HG03159 (cell line): Measurements from ENCODE around the gene KCNMA1.

ENCODE experiments used
- ATAC-seq: cut with Tn5 transposase; IDR thresholded peaks from one replicate; pipeline ENCODE4 v1.9.1; 2021; ENCODE audit warnings: mild to moderate bottlenecking, moderate library complexity; ENCODE audit not compliant: unreplicated experiment

The KCNMA1 gene

DNA sequence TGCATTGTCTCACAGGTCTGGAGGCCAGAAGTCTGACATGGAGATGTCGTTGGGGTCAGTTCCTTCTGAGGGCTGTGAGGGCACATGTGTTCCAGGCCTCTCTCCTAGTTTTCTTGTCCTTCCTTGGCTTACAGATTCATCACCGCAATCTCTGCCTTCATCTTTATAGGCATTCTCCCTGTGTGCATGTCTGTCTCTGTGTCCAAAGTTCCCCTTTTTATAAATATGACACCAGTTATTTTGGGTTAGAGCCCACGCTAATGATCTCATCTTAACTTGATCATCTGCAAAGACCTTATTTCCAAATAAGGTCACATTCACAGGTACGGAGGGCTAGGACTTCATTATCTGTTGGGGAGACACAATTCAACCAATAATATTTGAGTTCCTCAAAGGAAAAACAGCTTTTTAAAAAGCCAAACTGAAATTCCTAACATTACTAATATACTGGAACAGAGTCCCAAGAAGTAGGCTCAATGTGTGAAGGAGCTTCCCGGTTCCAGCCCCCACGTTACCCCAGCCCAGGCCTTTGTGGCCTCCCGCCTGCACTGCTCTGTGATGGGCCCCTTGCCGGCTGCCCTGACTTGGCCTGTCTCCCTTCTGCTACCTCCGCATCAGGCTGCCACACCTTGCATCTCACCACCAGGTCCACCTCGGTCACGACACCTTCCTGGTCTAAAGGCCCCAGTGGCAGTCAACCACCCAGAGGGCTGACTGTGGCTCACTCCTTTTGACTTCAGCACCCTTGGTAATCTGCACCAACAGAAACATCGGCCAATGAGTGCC, 142.7 kb downstream of the KCNMA1 start:
- no peak for ATAC-seq

DNA sequence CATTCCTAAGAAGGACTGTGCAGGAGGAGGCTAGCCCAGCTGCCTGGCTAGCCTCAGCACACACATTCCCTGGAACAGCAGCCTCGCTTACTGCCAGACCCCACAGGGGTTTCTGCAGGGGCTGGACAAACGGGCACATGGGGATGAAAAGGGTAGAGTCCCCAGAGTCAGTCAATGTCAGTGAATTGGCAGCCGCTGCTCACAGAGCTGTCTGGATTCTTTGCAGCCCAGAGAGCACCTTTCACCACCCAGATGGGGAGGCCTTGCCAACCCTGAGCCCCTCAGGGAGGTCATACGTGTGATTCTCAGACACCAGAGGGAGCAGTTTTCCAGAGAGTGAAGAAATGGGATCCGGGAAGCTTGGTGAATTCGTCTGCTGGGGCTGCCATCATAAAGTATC, 143.3 kb downstream of the KCNMA1 start:
- no peak for ATAC-seq

DNA sequence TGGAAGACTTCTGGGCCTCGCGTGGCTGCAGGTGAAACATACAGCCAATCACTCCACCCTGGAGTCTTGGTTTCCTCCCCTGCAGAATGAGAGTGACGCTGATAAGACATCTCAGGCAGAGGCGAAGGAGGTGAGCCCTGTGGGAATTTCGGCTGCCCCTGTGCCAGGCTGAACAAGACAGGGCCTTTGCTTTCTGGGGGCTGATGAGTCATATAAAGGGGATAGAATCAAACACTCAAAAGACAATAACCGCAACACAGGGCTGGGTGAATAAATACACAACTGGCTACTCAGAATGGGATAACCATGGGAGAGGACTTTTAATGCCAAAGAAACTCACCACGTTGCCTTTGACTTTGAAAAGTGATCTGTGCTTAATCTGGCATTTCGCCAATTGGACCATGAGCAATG, 143.8 kb downstream of the KCNMA1 start:
- ATAC-seq, result no peak

DNA sequence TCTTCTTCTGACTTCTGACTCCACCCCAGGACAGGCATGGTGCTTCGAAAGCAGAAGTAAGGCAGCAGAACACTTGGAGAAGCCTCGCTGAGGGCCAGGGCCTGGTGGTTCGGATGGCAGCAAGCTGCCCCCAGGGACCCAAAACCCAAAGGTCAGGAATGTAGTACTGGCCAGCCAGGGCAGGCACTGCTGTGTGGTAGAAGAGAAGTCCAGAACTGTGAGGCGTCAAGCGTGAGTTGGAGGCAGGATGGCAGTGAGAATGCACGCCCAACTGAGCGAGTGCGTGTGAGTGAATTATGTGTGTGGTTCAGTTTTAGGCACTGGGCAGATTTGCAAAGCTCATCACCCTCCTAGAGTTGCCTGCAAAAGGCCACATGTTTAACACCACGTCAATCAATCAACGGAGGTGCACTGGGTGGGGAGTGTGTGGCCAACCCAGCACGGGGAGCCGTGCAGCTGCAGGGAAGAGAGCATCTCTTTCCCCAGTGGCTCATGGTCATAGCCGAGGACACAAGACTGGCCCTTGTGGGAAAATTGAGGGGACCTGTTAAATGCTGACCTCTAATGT, 144.3 kb downstream of the KCNMA1 start:
- no peak for ATAC-seq

DNA sequence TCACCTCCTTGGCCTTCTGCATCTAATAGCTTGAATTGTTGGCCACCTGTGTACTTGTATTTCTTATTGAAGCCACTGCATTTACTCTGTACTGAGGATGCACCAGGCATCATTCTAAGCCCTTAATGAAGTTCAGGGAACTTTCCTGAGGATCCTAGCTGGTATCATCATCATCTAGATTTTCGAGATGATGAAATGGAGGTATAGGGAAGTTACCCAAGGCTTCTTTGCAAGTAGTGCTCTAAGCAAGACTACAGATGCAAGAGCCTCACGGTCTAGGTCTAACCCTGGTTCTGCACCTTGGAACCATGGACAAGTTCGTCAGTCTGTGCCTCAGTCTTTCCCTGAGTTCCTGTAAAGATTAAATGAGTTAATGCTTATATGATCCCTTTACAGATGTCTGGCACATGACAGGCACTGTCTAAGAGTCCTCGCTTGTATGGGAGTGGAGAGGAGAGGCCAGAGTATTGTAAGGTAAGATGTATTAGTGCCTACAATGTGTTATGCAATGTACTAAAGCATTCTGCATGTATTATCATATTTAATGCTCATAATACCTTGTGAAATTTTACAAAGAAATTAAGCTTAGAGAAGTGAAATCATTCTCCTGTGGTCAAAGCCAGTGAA, 145.1 kb downstream of the KCNMA1 start:
- ATAC-seq, result no peak

DNA sequence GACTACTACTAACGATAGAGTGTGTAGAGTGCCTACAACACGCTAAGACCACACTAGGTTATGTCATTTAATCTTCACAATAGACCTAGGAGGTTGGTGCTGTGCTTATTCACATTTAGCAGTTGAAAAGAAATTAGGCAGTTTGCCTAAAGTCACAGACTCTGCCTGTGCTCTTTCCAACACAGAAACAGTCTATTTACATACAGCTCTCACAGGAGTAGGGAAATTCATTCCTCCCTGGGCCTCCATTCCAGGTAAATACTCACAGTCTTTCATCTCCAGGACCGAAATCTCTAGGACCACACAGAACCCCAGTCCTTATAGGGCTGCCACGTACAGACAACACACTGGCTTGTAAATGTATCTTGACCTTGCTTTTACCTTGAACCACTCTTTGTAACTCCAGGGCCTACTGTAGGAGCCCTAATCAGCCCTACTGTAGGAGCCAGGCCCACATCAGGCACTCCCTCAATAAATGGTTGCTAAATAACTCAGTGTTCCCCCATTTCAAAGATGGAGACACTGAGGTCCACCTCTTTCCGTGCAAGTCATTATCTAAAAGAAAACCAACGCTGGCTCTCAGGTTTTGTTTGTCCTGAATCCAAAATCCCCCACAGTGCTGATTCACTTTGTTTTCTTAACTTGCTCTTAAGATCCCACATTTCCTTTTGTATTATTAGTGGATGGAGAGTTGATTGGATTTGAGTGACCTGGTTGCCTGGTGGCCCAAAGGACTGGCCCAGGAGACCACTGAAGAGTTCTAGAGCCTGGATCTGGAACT, 146.9 kb downstream of the KCNMA1 start:
- ATAC-seq, result no peak

DNA sequence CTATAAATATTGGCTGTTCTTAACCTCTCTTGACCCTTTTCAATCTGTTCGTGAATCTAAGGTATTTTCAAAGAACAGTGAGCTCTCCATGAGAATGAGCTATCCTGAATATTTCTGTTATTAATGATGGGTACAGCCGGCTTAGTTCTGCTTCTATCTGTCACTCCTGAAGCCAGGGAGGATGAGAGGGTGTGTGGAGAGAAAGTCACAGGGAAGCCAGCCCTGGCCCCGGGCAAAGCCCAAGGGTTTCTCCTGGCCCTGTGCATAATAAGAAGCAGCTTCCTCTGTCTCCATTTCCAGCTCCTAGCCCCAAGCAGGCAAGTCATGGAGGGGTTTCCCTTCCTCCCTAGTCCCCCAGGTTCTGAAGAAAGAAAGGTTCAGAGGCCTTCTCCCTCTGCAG, 151.1 kb downstream of the KCNMA1 start:
- ATAC-seq, result no peak

DNA sequence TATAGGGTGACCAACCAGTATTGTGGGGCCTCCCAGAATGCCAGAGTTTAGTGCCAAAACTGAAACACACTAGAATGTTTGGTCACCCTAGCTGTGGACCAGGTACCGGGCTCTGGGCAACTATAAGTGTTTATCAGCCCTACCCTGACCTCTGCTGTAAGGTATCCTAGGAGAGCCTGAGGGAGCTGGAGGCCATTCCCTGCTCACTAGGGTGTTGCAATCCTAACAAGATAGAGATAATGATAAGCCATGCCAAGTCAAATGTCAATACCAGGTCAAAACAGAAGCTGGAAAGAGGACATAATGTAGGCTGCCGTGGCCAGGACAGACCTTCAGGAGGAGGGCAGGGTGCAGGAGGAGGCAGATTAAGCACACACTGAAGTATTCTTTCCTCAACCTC, 151.8 kb downstream of the KCNMA1 start:
- ATAC-seq, result no peak

DNA sequence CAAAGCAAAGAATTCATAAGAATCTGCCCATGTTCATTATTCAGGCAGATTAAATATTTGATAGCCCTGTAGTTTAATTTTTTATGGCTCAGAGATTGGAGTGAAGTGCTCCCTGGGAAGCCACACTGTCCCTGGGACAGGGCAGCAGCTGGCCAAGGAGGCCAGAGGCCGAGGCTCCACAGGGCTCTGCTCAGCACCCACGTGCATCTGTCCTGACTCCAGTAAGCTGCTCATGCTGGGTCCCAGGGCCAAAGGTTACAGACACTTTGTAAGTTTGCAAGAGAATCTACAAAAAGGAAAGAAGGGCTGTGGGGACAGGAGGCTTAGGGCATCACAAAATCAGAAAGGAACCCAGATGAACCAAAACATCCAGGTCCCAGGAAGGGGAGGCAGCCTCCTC, 155.5 kb downstream of the KCNMA1 start:
- ATAC-seq, result no peak

DNA sequence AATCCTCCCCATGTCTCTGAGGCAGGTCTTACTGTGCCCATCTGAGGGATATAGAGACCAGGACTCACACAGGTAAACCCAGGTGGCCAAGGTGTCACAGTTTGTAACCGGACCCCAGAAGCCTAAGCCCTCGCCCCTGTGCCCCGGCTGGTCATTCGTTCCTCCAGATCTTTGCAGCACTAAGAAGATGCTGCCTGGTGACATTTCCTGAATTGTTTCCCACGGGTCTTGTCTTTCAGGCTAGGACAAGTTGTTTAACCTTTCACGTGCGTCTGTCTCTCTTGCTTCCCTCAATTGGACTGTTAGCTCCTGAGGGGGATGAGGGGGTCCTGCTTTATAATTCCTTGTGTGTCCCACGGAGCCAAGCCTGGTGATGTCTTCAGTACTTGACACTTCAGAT, 158.0 kb downstream of the KCNMA1 start:
- no peak for ATAC-seq

DNA sequence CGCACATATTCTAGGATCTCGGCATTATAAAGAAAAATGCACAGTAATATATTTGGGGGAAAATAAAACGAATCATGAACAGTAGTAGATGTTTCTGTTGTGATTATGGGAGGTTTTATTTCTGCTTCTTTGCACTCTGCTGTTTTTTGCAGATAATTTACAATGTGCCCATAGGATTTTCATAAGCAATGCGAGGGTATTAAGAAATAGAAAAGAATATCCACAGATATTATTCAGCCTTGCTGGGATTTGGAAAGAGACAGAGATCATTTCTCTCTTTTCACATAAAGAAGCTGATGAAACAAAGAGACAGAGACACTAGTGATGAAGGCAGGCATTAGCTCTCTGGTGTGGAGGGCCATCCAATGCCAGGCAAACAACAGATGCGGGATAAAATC, 158.6 kb downstream of the KCNMA1 start:
- no peak for ATAC-seq

DNA sequence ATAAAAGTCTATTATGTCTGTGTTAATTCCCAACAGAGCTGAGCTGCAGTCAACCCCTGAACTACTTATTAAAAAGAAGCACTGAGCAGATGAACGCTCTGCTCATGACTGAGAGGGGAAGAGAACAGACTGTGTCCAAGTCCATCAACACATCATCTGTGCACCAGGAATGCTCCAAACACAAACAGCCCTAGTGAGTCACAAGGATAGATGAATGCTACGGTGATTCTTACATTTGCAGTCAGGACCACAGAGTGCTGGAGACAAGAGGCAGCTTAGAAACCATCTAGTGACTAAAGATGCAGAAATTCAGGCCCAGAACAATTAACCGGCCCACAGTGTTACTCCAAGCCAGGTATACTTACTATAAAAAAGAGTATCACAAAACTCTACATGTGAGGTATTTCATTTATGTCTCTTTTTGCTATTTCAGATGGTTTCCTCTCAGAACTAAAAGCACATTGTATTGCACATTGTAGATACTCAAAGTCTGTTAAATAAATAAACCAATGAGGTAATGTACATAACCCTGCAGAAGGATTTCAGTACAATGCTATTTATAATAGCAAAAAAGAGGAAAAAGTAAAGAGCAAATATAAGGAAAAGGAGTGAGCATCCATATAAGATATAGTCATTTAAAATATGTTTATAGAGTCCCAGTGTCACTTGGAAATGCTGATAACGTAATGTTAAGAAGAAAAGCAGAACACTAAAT, 159.2 kb downstream of the KCNMA1 start:
- no peak for ATAC-seq

DNA sequence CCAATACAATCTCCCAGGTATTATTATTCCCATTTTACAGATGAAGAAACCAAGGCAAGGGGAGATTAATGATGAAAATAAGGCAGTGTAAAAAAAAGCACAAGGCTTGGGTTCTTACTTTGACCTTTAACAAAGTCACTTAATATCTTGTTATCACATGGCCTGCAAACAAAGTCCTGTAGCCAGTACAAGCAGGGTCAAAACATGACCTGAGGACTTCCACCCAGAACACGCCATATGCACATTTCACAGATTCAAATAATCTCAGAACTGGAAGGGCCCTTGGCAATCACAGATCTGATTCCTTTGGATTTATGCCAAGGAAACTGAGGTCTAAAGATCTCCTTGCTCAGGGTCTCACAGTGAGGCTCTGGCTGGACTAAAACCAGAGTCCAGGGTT, 162.1 kb downstream of the KCNMA1 start:
- ATAC-seq, result no peak

DNA sequence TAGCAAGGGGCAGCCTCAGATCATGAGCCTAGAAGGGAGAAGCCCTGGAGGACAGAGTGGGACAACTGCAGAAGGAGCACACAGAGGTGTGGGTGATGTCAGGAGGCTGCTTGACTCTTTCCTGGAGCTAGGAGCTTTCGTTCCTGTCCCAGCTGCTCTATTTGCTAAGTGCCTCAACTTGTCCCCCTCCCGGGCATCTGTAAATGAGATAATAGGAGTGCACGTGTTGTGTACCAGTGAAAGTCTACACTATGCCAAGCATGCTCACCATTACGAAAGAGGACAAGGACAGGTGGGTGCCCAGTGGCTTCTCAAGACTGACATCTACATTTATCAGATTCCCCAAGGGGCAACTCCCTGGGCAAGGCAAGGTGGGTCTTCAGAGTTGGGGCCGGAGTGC, 162.7 kb downstream of the KCNMA1 start:
- ATAC-seq, result no peak

DNA sequence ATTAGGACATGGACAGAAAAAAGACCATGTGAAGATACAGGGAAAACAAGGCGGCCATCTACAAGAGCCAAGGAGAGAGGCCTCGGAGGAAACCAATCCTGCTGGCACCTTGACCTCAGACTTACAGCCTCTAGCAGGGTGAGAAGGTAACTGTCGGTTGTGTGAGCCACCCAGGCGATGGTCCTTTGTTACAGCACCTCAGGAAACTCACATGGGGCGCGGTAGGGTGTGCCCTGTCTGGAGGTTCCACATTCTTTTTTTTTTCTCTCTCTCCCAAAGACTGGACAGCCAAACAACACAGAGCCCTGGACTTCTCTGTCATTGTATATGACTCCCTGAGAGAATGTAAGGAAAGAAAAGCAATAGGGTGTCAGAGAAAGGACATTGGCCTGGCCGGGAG, 163.2 kb downstream of the KCNMA1 start:
- ATAC-seq, result no peak

DNA sequence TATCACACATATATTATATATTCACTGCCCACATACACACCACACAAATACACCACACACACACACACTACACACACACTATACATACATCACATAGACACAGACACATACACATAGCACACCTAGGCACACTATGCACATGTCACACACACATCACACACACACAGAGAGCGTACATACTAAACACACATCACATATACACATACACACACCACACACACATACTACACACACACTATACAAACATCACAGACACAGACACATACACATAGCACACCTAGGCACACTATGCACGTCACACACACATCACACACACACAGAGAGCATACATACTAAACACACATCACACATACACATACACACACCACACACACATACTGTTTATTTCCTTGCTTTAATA, 165.5 kb downstream of the KCNMA1 start:
- ATAC-seq, result no peak

DNA sequence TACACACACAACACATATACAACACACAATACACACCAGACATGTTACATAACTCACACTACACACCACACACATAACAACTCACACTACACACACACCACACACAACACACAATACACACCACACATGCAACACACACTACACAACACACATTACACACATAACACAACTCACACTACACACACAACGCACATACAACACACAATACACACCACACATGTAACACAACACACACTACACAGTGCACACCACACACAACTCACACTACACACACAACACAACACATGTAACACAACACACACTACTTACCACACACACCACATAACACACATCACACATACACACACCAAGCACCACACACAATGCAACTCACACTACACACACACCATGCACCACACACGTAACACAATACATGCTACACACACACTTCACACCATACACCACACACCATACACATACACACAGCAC, 166.5 kb downstream of the KCNMA1 start:
- ATAC-seq, result no peak

DNA sequence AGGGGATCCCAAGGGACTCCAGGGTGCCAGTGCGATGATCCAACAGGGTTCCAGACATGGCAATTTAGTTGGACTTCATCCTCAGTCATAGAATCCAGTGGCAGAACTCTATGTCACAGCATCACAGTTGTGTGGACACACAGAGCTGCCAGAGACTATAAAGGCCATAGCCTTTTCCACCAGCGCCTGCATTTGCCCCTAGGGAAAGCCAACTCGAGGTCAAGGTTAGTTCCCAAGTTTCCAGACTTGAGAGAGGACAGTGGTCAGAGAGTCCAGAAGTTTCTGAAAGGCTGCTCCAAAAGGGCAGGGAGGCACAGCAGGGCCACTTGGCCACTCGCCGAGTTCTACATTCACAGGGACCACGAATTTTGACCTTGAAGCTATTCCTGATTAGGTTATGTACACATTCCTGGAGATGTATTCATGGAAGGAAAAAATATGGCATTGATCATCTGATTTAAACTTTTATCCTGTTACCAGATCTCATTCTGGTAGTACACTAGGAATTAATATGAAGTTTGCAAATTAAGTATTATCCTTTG, 170.1 kb downstream of the KCNMA1 start:
- no peak for ATAC-seq

DNA sequence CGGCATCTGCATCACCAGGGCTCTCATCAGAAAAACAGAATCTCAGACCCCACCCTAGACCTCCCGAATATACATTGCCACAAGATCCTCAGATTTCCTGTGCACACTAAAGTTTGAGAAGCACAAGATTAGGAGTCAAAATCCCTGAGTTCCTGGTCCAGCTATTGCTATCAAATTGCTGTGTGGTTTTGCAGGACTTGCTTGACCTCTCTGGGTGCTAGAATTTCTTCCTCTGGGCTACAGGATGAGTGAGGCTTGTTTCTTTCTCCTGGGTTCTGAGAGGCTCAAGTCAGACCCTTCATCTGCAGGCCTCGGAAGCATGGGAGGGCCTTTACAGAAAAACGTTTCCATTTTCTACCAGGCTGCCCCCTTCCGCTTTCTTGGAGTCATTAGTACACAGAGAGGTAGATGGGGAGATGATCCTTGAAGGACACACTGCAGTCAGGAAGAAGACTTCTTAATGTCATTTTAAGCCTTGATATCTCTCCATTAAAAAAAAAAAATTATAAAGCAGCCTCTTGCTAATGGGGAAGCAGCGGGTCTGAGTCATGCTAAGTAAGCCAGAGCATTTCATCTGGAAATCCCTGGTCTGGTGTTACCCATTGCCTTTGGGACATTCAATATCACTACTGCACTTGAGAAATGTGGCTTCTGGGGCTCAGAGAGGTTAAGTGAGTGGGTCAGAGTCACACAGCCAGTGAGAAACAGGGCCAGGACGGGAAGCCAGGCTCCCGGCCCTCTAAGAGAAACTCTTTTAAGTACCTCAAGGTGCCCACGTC, 173.5 kb downstream of the KCNMA1 start:
- ATAC-seq, result no peak

DNA sequence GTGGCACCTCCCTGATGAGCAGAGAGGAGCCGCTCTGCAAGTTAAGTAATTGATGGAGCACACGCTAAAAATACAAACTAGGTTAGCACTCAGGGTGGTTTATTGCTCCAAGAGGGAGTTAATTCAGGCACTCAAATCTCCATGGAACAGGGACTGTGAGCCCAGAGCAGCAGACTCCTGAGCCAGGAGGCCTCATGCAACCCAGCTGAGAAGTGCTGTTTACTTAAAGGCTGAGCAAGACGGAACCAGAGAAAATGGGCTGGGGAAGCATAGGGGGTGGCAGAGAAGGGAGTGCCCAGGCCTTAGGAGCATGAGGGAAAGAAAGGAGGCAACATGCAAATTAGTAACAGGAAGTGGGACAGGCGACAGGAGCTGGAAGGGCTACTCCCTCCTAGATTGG, 174.1 kb downstream of the KCNMA1 start:
- ATAC-seq, result no peak
